Colonic mucosa (tissue), 4 donors: ENCODE data around the gene NISCH. TPM values are rescaled to one million over a fixed set of nuclear protein-coding genes. Genes with fewer than 3 reads are reported as not detected.

Source experiments
- DNase-seq: peaks from one replicate; pipeline ENCODE4 v3.0.0-alpha.2; 2020
- H3K27ac ChIP-seq: fragments of 200-600 bp; one replicate; pipeline ENCODE4 v1.8.0; 2021
- H3K27me3 ChIP-seq: fragments of 200-600 bp; one replicate; pipeline ENCODE4 v1.8.0; 2021
- H3K36me3 ChIP-seq: fragments of 200-600 bp; one replicate; pipeline ENCODE4 v1.8.0; 2021
- H3K4me1 ChIP-seq: fragments of 200-600 bp; one replicate; pipeline ENCODE4 v1.8.0; 2021; ENCODE audit warnings: mild to moderate bottlenecking
- H3K4me3 ChIP-seq: fragments of 200-600 bp; one replicate; pipeline ENCODE4 v1.8.0; 2021
- H3K9ac ChIP-seq, 2 donors: one replicate each; pipeline ENCODE4 v1.7.0; 2013; ENCODE audit warnings: control low read depth in 2 of 2, low read depth in 2 of 2, low read length in 2 of 2
- H3K9me3 ChIP-seq: fragments of 200-600 bp; one replicate; pipeline ENCODE4 v1.8.0; 2021
- intact Hi-C: fragments of 100-400 bp; cut with DNase I; formaldehyde crosslinking; loops from one replicate; pipeline ENCODE4 v1.14.1; 2022
- total RNA-seq, 2 donors: library from RNA; stranded (reverse); fragmentation: NEBNext Ultra II Directional in 1 of 2; extraction: Animal tissue kit (Norgen Biotek cat#: 25700) in 1 of 2; gene quantifications; one replicate each; pipeline ENCODE4 v1.2.1, GENCODE V29; 2021
- TF ChIP-seq, protein P1 (sequence below): fragments of 200-600 bp; IDR thresholded peaks from one replicate; pipeline ENCODE4 v1.8.0; 2022; ENCODE audit warnings: antibody characterized with exemption, mild to moderate bottlenecking
- donor health status: healthy.
- donor health status: DM: no; HTN: no; CAD: no.
- donor health status: DM: no; HTN: no; CAD: no.

Gene NISCH
- total RNA-seq, 2 donors from 2014 or later: 43.2 to 60.5 TPM

DNA sequence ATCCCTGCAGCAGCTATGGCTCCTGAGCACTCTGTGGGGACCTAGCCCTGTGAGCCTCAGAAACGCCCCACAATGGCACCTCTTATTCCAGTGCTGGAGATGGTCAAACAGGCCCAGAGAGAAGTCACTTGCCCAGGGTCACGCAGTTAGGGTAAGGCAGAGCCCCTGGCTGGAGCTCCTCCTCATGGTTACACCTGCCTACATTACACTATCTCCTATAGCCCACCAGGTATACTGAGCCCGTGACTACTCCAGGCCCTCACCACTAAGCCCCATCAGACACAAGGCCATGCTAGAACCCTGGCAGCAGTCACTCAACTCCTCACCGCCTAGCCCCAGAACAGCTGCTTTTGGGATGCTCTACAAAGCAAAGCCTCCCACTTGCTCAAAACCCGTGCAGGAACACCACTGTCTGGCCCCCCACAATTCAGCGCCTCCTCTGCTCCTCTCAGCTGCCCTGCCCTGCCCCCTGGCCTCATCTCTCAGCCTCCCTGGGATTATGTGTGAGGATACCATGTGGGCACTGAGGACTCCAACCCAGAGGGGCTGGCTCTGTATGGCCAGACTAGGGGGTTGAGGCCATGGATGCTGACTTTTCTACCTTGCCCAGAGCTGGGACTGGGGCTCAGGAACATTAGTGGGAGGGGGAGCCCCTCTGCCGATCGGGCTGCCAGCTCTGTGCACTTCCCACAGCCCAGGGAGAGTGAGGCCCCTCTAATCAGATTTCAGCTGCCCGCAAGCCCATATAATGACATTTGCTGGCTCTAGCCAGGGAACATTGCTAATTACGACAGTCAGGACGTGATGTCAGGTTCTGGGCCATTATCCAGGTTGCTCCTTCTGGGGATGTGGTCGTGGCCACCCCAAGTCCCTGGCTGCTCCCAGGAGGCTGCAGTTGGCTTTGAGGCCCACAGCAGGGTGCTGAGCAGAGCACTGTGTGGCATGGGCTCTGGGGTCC, 74.3 kb downstream of the NISCH start:
- intact Hi-C loops: no loop called here
- Histone ChIP-seq H3K9ac (no peak overlapping the region), H3K4me3 (no peak overlapping the region), H3K27me3 (no peaks in the 10 kb centered on the region), H3K36me3 (no peaks in the 10 kb centered on the region), H3K4me1 (peaks cover 3% of the 10 kb centered on the region), H3K9me3 (no peaks in the 10 kb centered on the region), H3K27ac (no peak overlapping the region)
- DNase-seq: no peak
- TF ChIP-seq, protein P1, sequence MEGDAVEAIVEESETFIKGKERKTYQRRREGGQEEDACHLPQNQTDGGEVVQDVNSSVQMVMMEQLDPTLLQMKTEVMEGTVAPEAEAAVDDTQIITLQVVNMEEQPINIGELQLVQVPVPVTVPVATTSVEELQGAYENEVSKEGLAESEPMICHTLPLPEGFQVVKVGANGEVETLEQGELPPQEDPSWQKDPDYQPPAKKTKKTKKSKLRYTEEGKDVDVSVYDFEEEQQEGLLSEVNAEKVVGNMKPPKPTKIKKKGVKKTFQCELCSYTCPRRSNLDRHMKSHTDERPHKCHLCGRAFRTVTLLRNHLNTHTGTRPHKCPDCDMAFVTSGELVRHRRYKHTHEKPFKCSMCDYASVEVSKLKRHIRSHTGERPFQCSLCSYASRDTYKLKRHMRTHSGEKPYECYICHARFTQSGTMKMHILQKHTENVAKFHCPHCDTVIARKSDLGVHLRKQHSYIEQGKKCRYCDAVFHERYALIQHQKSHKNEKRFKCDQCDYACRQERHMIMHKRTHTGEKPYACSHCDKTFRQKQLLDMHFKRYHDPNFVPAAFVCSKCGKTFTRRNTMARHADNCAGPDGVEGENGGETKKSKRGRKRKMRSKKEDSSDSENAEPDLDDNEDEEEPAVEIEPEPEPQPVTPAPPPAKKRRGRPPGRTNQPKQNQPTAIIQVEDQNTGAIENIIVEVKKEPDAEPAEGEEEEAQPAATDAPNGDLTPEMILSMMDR: no peak

DNA sequence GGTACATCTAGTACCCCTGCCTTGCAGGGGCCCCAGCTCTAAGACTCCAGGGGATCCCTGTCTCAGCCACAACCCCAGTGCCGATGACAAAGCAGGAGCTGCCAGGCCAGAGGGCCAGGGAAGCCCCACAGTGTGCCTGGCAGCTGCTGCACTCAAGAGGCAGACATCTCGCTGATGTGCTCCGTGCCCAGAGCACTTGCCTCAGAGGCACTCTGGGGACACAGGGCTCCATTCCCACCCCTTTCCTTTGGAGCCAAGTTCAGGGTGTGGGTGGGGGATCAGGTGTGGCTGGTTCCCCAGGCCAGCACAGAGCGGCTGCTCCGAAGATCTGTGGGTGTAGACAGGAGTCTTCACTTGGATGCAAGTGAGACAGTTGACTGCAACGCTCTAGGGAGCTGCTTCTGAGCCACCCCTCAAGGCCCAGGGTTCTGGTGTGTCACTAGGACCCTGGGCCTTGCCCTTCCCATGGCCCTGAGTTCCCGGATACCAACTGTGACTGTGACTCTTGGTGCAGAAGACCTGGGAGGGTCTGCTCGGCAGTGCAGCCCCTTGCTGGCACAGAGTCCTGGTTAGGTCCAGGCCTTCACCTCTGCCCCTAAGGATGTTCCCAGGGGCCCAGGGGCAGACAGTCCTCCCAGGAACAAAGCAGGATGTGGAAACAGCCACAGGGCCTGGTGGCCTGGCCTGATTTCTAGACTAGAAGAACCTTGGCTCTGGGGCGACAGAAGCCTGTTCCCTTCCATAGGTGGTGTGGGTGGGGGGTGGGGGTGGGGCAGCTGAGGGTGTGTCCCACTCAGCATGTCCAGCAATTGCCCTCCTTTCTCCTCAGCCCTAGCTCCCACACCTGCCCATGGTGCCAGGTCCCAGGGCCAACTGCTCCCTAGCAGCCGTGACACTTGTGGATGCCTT, 75.8 kb downstream of the NISCH start:
- no peak overlapping the region for H3K4me3 ChIP-seq
- no peaks in the 10 kb centered on the region for H3K9me3 ChIP-seq
- no peak overlapping the region for H3K27ac ChIP-seq
- TF ChIP-seq, protein P1: no peak
- peak overlapping the region in 1 of 2 donors; percentile 35 for H3K9ac ChIP-seq
- H3K4me1 ChIP-seq: peaks cover 9% of the 10 kb centered on the region
- intact Hi-C loops: no loop called here
- DNase-seq: no peak
- H3K36me3 ChIP-seq: no peaks in the 10 kb centered on the region
- no peaks in the 10 kb centered on the region for H3K27me3 ChIP-seq

DNA sequence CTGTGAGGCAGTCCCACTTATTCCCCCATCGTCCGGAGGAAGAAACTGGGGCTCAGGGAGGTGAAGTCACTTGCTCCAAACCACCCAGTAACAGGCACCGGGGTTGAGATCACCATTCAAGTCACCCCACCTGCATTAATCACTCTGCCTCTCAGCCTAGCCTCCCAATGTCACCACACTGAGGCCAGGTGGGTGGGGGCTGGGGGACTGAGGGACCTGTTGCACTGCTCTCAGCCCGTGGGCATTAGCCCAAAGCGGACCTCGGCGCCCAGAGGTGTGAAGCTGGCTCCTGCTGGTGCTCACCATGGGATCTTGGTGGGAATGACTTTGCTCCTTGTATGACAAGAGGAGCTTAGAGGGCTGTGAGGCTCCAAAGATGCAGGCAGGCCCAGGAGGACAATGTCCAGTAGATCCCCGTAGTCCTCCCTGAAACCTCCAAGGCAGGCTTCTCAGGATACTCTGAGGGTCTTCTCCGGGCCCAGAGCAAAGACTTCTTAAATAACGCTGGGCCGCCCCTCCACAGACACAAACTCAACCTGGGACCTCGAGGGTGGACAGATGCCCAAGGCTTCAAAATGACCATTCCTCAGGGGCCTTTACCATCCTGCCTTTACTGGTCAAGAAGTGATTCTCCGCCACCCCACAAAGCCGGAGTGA, 76.6 kb downstream of the NISCH start:
- Histone ChIP-seq H3K4me1 (peaks cover 9% of the 10 kb centered on the region), H3K27me3 (no peaks in the 10 kb centered on the region), H3K9me3 (no peaks in the 10 kb centered on the region), H3K27ac (no peak overlapping the region), H3K4me3 (peak overlapping the region; percentile 56), H3K36me3 (no peaks in the 10 kb centered on the region), H3K9ac (no peak overlapping the region)
- intact Hi-C loops: no loop called here
- no peak for DNase-seq
- TF ChIP-seq, protein P1: no peak

DNA sequence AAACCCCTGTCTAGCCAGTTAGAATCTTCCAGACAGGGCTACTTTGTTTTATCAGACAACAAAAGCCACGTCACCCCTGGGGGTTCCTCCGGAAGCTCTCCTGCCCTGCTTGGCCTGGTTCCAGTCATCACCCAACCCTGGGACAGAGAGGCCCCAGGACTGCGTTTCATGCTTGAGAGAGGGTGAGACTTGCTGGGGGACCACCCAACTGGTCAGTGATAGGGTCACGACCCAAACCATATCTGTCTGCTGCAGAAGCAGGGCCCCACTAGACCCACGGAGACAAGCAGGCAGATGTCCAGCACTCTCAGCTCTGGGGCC, 77.1 kb downstream of the NISCH start:
- no peaks in the 10 kb centered on the region for H3K27me3 ChIP-seq
- peak overlapping the region; percentile 52 to 58 for H3K9ac ChIP-seq
- TF ChIP-seq, protein P1: no peak
- no peak overlapping the region for H3K27ac ChIP-seq
- H3K4me3 ChIP-seq: peak overlapping the region; percentile 56
- no peaks in the 10 kb centered on the region for H3K9me3 ChIP-seq
- no peak for DNase-seq
- peaks cover 13% of the 10 kb centered on the region for H3K4me1 ChIP-seq
- intact Hi-C loops: no loop called here
- no peaks in the 10 kb centered on the region for H3K36me3 ChIP-seq
